ENCODE measurements around the gene GPX6.

GPX6 gene

DNA sequence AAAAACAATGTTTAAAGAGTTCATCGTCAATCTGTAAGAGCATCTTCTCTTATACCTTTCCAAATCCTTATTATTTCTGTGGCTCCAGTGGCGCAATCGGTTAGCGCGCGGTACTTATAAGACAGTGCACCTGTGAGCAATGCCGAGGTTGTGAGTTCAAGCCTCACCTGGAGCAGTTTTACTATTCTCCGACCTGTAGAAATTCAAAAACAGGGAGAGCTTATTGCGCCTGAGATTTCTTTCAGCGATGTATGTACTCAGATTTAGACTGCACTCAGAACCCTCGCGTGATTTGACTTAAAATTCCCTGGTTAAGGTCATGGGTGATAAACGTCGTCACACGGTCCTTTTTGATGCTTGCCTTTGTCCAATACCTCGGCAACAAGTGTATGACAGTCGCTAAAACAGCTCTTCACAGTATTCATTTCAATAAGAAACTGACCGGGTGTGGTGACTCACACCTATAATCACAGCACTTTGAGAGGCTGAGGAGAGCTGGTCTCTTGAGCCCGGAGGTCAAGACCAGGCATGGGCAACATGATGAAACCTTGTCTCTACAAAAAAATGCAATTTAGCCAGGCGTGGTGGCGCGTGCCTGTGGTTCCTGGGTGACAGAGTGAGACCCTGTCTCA, 22.0 kb upstream of the GPX6 start:
- no peak overlapping the region for H3K4me3 ChIP-seq (ENCODE audit: low read depth, low read length)
- TF ChIP-seq CTCF (IDR thresholded peaks at IDR 0.05; ENCODE audit: borderline replicate concordance, insufficient read depth, low read depth, low read length) = no peak

- H3K4me3 ChIP-seq (ENCODE audit: low read depth, low read length) = no peak overlapping the region
- no peak for TF ChIP-seq CTCF (IDR thresholded peaks at IDR 0.05; ENCODE audit: borderline replicate concordance, insufficient read depth, low read depth, low read length)
Measured at GRCh38 chr6:28537065-28537464, 21.5 kb upstream of the GPX6 start.

DNA sequence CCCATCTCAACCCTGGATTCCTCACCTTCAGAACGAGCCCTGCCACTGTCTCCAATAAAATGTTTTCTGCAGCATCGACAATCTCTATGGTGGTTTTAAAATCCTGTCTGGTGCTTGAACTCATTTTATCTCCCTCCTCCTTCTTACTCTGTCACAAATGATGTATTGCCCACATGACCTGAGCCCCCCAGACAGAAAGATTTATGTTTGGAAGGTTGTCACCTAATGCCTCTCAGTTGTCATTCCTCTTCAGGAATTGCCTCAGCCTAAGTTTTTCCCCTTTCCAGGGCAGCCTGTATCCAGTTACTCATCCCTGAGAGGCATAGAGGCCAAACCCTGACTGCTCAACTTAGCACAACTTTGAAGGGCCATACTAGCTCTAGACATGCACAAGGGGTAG, 19.3 kb upstream of the GPX6 start:
- H3K4me3 ChIP-seq (ENCODE audit: low read depth, low read length) = no peak overlapping the region
- no peak for TF ChIP-seq CTCF (IDR thresholded peaks at IDR 0.05; ENCODE audit: borderline replicate concordance, insufficient read depth, low read depth, low read length)

- no peak for TF ChIP-seq CTCF (IDR thresholded peaks at IDR 0.05; ENCODE audit: borderline replicate concordance, insufficient read depth, low read depth, low read length)
- no peak overlapping the region for H3K4me3 ChIP-seq (ENCODE audit: low read depth, low read length)
Measured at GRCh38 chr6:28534306-28534705, 18.7 kb upstream of the GPX6 start.

DNA sequence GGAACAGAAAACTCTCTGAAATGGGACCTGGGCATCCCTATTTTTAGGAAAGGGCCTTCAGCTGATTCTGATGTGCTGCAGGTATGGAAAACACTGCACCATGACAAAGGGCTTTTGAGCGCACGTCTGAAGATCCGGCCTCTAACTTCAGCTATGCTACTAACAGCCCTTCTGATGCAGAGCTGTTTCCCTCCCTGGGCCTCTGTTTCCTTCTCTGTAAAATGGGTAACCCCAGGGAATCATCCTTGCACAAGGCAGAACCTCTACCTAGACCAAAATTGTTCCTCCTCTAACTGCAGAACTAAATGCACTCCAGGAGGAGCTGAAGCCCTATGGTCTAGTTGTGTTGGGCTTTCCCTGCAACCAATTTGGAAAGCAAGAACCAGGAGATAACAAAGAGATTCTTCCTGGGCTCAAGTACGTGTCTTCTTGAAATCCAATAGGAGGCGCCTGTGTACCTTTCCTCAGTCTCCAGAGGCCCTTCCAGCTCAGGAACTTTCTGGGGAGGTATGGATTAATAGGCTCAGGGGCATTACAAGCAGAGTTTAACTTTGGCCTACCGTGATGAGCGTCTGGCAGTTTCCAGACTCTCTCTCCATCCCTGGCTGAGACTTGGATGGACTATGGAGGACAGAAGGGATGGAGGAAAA, 16.0 kb upstream of the GPX6 start:
- no peak overlapping the region for H3K4me3 ChIP-seq (ENCODE audit: low read depth, low read length)
- no peak for TF ChIP-seq CTCF (IDR thresholded peaks at IDR 0.05; ENCODE audit: borderline replicate concordance, insufficient read depth, low read depth, low read length)

GRCh38 chr6:28530777-28531176, 15.2 kb upstream of the GPX6 start:
- no peak for TF ChIP-seq CTCF (IDR thresholded peaks at IDR 0.05; ENCODE audit: borderline replicate concordance, insufficient read depth, low read depth, low read length)
- no peak overlapping the region for H3K4me3 ChIP-seq (ENCODE audit: low read depth, low read length)

DNA sequence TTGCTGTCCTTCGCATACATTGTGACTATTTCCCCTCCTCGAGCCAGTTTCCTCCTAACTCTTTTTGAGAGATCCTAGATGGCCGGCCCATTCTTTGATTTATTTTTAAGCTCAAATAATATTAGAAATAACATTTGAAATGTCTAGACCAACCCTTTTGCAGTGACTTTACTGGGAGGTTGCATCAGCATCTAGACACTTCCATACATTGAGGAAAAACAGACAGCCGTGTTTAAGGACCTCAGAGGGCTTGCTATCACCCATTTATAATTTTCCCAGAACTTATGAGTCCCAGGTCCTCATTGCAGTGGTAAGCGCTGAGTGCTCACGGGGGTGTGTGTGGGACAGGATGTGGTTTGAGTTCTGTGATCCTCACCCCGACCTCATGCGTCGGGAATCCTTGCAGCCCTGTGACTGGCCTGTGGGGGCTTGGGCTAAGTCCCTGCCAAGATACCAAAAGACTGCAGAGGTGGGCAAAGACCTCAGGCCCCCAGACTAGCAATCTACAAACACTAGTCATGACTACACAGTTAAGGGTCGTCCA, 10.0 kb upstream of the GPX6 start, which contains the start of gene GPX5:
TSS of gene GPX5 (plus strand) at position 386 of the 544 bp plus-strand sequence. CDS start at position 519, 133 bp downstream.
- no peak within 1 kb of the TSS for H3K4me3 ChIP-seq (ENCODE audit: low read depth, low read length)
- TF ChIP-seq CTCF (IDR thresholded peaks at IDR 0.05; ENCODE audit: borderline replicate concordance, insufficient read depth, low read depth, low read length) = no peak

All from GM12875 (cell line).